HepG2 (cell line): ENCODE results near the gene HEATR1. TPM values are rescaled to one million over a fixed set of nuclear protein-coding genes. Genes with fewer than 3 reads are reported as not detected.

Source experiments
- FOXA3 ChIP-seq: IDR thresholded peaks from 2 replicates; pipeline ENCODE4 v1.6.1; 2016; ENCODE audit warnings: missing genetic modification reagents, missing compliant biosample characterization
- HOXA3 ChIP-seq: sonication (generic); formaldehyde crosslinking; IDR thresholded peaks from 2 replicates; pipeline ENCODE4 v1.5.0; 2020; ENCODE audit warnings: missing genetic modification reagents
- HOXA5 ChIP-seq: sonication (generic); formaldehyde crosslinking; IDR thresholded peaks from 2 replicates; pipeline ENCODE4 v1.4.0; 2020; ENCODE audit warnings: missing genetic modification reagents
- KDM4B ChIP-seq: sonication (generic); formaldehyde crosslinking; IDR thresholded peaks from 2 replicates; pipeline ENCODE4 v1.4.0; 2020; ENCODE audit warnings: missing genetic modification reagents
- NFE2L1 ChIP-seq: sonication (generic); formaldehyde crosslinking; IDR thresholded peaks from 2 replicates; pipeline ENCODE4 v1.4.0; 2020; ENCODE audit warnings: missing genetic modification reagents, mild to moderate bottlenecking, borderline replicate concordance
- NR2F2 ChIP-seq: IDR thresholded peaks from 2 replicates; pipeline ENCODE4 v1.6.1; 2012; ENCODE audit warnings: low read depth, inconsistent platforms, borderline replicate concordance
- PHF8 ChIP-seq: sonication (generic); formaldehyde crosslinking; IDR thresholded peaks from 2 replicates; pipeline ENCODE4 v1.5.0; 2020; ENCODE audit warnings: missing genetic modification reagents
- POLR2A ChIP-seq, 2 experiments: IDR thresholded peaks; 2 replicates each; pipeline ENCODE4 v1.6.1; 2011; ENCODE audit warnings: low read depth in 2 of 2, low read length in 2 of 2, mild to moderate bottlenecking in 1 of 2, moderate library complexity in 1 of 2; ENCODE audit not compliant: insufficient read depth in 1 of 2
- SIX4 ChIP-seq: sonication (generic); formaldehyde crosslinking; IDR thresholded peaks from 2 replicates; pipeline ENCODE4 v1.4.0; 2020; ENCODE audit warnings: missing genetic modification reagents
- SRY ChIP-seq: sonication (generic); formaldehyde crosslinking; IDR thresholded peaks from 2 replicates; pipeline ENCODE4 v1.8.0; 2022; ENCODE audit warnings: mild to moderate bottlenecking, missing genetic modification reagents
- ZBTB42 ChIP-seq: sonication (generic); formaldehyde crosslinking; IDR thresholded peaks from 2 replicates; pipeline ENCODE4 v1.5.0; 2020; ENCODE audit warnings: mild to moderate bottlenecking, missing genetic modification reagents
- ZKSCAN1 ChIP-seq: fragments of 150-350 bp; IDR thresholded peaks from 2 replicates; pipeline ENCODE4 v1.6.1; 2014; ENCODE audit warnings: low read length
- ZMYM4 ChIP-seq: sonication (generic); formaldehyde crosslinking; IDR thresholded peaks from 2 replicates; pipeline ENCODE4 v1.8.1; 2023; ENCODE audit warnings: mild to moderate bottlenecking, missing genetic modification reagents
- ZNF121 ChIP-seq: sonication (generic); formaldehyde crosslinking; IDR thresholded peaks from 2 replicates; pipeline ENCODE4 v1.5.0; 2020; ENCODE audit warnings: mild to moderate bottlenecking, missing genetic modification reagents
- ZNF549 ChIP-seq: sonication (generic); formaldehyde crosslinking; IDR thresholded peaks from 2 replicates; pipeline ENCODE4 v1.5.0; 2020; ENCODE audit warnings: missing genetic modification reagents
- ZSCAN25 ChIP-seq: sonication (generic); formaldehyde crosslinking; IDR thresholded peaks from 2 replicates; pipeline ENCODE4 v1.8.0; 2022; ENCODE audit warnings: mild to moderate bottlenecking, missing genetic modification reagents
- polyA plus RNA-seq, 8 experiments: library from polyadenylated mRNA; depleted of rRNA in 3 of 8; stranded (reverse) in 7 of 8; unstranded in 1 of 8; fragments of >200 nt; fragmentation: Illumina TruSeq in 4 of 8; extraction: Trizol in 4 of 8; gene quantifications; 2 replicates each; pipeline versions ENCODE4 v1.2.1 to v1.2.3, GENCODE V29; 2011 to 2016; ENCODE audit warnings: low read depth in 4 of 8, missing spikeins in 1 of 8, mixed read lengths in 1 of 8; ENCODE audit not compliant: insufficient read depth in 1 of 8
- total RNA-seq, 5 experiments: library from RNA; depleted of rRNA; stranded (reverse); fragments of >200 nt; fragmentation: Illumina TruSeq; extraction: Trizol; gene quantifications; 2 replicates each; pipeline ENCODE4 v1.2.3, GENCODE V29; 2016; ENCODE audit warnings: low read depth in 1 of 5
- TF ChIP-seq, protein P1 (sequence below): sonication (generic); formaldehyde crosslinking; IDR thresholded peaks from 2 replicates; pipeline ENCODE4 v1.4.0; 2020; ENCODE audit warnings: missing genetic modification reagents, borderline replicate concordance
- TF ChIP-seq, protein P2 (sequence below): IDR thresholded peaks from 2 replicates; pipeline ENCODE4 v1.6.1; 2012; ENCODE audit warnings: inconsistent platforms
- TF ChIP-seq, protein P3 (sequence below): sonication (generic); formaldehyde crosslinking; IDR thresholded peaks from 2 replicates; pipeline ENCODE4 v1.4.0; 2020; ENCODE audit warnings: missing genetic modification reagents
- TF ChIP-seq, protein P4 (sequence below): sonication (generic); formaldehyde crosslinking; IDR thresholded peaks from 2 replicates; pipeline ENCODE4 v1.5.1; 2020; ENCODE audit warnings: mild to moderate bottlenecking, missing genetic modification reagents, moderate library complexity
- TF ChIP-seq, protein P5 (sequence below): sonication (generic); formaldehyde crosslinking; IDR thresholded peaks from 2 replicates; pipeline ENCODE4 v1.4.0; 2020; ENCODE audit warnings: missing genetic modification reagents
- TF ChIP-seq, protein P6 (sequence below): sonication (generic); formaldehyde crosslinking; IDR thresholded peaks from 2 replicates; pipeline ENCODE4 v1.5.0; 2020; ENCODE audit warnings: missing genetic modification reagents

Gene HEATR1
- total and polyA plus RNA-seq, 2 of the 13 experiments (the other 11 are each of a cell fraction or from before 2014, with no cell fraction given): 10.2 to 45.8 TPM

DNA sequence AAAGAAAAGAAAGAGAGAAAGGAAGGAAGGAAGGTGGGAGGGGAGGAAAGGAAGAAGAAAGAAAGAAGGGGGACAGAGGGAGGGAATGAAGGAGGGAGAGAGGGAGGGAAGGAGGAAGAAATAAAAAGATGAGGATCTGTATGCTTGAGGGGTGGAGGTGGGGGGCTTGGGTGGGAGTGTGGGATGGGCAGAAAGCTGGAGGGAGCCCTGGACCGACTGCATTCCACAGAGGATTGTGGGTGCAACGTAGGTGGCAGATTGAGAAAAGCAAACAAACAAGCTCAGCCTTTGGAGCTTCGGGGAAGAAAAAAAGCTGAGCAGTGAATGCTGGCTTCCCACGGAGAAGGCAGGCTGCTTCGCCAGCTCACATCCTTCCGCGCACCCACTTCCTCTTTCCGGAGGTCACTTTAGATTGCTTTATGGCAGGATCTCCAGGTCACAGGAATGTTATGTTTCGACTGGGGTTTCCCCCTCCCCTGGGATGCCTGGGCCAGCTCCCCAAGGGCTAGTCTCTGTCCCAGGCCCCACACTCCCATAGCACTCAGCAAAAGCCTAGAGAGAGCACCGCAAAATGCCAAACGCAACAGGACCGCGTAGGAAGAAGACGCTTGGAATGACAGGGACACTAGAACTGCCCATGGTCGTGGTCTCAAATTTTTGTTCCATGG, 101.2 kb downstream of the HEATR1 start (continued):
- TF ChIP-seq ZKSCAN1 (no peak), ZBTB42 (CRISPR knock-in tag) (0 out of 2 replicates have a peak, but pooled peaks have one; percentile 31), ZNF121 (CRISPR knock-in tag) (no peak), HOXA3 (CRISPR knock-in tag) (peak; percentile 50; the same call in 1 of the 2 replicates), ZSCAN25 (no peak), ZNF549 (CRISPR knock-in tag) (no peak), SIX4 (peak; percentile 40; the same call in 1 of the 2 replicates), KDM4B (CRISPR knock-in tag) (0 out of 2 replicates have a peak, but pooled peaks have one; percentile 32), SRY (0 out of 2 replicates have a peak, but pooled peaks have one; percentile 35), NFE2L1 (CRISPR knock-in tag) (no peak), PHF8 (CRISPR knock-in tag) (0 out of 2 replicates have a peak, but pooled peaks have one; percentile 30), NR2F2 (0 out of 2 replicates have a peak, but pooled peaks have one; percentile 42), ZMYM4 (CRISPR knock-in tag) (0 out of 2 replicates have a peak, but pooled peaks have one; percentile 41), FOXA3 (CRISPR knock-in tag) (peak; percentile 80), HOXA5 (CRISPR knock-in tag) (no peak), POLR2A (IDR thresholded peaks at IDR 0.05; ENCODE audit: insufficient read depth in 1 of 2, low read depth in 2 of 2, low read length in 2 of 2) (peak; percentile 53 to 56)
- TF ChIP-seq, protein P1, sequence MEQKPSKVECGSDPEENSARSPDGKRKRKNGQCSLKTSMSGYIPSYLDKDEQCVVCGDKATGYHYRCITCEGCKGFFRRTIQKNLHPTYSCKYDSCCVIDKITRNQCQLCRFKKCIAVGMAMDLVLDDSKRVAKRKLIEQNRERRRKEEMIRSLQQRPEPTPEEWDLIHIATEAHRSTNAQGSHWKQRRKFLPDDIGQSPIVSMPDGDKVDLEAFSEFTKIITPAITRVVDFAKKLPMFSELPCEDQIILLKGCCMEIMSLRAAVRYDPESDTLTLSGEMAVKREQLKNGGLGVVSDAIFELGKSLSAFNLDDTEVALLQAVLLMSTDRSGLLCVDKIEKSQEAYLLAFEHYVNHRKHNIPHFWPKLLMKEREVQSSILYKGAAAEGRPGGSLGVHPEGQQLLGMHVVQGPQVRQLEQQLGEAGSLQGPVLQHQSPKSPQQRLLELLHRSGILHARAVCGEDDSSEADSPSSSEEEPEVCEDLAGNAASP (CRISPR knock-in tag): peak; percentile 57; the same call in 1 of the 2 replicates
- TF ChIP-seq, protein P2, sequence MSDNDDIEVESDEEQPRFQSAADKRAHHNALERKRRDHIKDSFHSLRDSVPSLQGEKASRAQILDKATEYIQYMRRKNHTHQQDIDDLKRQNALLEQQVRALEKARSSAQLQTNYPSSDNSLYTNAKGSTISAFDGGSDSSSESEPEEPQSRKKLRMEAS: peak; percentile 70
- TF ChIP-seq, protein P3, sequence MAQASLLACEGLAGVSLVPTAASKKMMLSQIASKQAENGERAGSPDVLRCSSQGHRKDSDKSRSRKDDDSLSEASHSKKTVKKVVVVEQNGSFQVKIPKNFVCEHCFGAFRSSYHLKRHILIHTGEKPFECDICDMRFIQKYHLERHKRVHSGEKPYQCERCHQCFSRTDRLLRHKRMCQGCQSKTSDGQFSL (CRISPR knock-in tag): no peak
- TF ChIP-seq, protein P4, sequence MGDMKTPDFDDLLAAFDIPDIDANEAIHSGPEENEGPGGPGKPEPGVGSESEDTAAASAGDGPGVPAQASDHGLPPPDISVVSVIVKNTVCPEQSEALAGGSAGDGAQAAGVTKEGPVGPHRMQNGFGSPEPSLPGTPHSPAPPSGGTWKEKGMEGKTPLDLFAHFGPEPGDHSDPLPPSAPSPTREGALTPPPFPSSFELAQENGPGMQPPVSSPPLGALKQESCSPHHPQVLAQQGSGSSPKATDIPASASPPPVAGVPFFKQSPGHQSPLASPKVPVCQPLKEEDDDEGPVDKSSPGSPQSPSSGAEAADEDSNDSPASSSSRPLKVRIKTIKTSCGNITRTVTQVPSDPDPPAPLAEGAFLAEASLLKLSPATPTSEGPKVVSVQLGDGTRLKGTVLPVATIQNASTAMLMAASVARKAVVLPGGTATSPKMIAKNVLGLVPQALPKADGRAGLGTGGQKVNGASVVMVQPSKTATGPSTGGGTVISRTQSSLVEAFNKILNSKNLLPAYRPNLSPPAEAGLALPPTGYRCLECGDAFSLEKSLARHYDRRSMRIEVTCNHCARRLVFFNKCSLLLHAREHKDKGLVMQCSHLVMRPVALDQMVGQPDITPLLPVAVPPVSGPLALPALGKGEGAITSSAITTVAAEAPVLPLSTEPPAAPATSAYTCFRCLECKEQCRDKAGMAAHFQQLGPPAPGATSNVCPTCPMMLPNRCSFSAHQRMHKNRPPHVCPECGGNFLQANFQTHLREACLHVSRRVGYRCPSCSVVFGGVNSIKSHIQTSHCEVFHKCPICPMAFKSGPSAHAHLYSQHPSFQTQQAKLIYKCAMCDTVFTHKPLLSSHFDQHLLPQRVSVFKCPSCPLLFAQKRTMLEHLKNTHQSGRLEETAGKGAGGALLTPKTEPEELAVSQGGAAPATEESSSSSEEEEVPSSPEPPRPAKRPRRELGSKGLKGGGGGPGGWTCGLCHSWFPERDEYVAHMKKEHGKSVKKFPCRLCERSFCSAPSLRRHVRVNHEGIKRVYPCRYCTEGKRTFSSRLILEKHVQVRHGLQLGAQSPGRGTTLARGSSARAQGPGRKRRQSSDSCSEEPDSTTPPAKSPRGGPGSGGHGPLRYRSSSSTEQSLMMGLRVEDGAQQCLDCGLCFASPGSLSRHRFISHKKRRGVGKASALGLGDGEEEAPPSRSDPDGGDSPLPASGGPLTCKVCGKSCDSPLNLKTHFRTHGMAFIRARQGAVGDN (CRISPR knock-in tag): peak; percentile 90
- TF ChIP-seq, protein P5, sequence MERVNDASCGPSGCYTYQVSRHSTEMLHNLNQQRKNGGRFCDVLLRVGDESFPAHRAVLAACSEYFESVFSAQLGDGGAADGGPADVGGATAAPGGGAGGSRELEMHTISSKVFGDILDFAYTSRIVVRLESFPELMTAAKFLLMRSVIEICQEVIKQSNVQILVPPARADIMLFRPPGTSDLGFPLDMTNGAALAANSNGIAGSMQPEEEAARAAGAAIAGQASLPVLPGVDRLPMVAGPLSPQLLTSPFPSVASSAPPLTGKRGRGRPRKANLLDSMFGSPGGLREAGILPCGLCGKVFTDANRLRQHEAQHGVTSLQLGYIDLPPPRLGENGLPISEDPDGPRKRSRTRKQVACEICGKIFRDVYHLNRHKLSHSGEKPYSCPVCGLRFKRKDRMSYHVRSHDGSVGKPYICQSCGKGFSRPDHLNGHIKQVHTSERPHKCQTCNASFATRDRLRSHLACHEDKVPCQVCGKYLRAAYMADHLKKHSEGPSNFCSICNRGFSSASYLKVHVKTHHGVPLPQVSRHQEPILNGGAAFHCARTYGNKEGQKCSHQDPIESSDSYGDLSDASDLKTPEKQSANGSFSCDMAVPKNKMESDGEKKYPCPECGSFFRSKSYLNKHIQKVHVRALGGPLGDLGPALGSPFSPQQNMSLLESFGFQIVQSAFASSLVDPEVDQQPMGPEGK: peak; percentile 64
- TF ChIP-seq, protein P6, sequence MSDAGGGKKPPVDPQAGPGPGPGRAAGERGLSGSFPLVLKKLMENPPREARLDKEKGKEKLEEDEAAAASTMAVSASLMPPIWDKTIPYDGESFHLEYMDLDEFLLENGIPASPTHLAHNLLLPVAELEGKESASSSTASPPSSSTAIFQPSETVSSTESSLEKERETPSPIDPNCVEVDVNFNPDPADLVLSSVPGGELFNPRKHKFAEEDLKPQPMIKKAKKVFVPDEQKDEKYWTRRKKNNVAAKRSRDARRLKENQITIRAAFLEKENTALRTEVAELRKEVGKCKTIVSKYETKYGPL (CRISPR knock-in tag): no peak
